ENCODE data around the gene SASH3.

GRCh38 chrX:129788527-129788926 lies 8.8 kb downstream of the SASH3 start:
- TF ChIP-seq MAFK (IDR thresholded peaks at IDR 0.05; ENCODE audit: partially characterized antibody), result no peak
- TF ChIP-seq POLR2A (IDR thresholded peaks at IDR 0.05; ENCODE audit: low read length), result no peak
- no peak for TF ChIP-seq TFCP2L1 (CRISPR knock-in tag; IDR thresholded peaks at IDR 0.05)
- no peak for TF ChIP-seq ZFP36 (IDR thresholded peaks at IDR 0.05; ENCODE audit: borderline replicate concordance, partially characterized antibody)
- TF ChIP-seq RAD21 (conservative IDR thresholded peaks at IDR 0.05 in 1 of 2, IDR thresholded peaks at IDR 0.05 in 1 of 2), result no peak
- no peak for TF ChIP-seq CTCF (IDR thresholded peaks at IDR 0.05)
- TF ChIP-seq REST (IDR thresholded peaks at IDR 0.05), result no peak
- TF ChIP-seq RFX5 (IDR thresholded peaks at IDR 0.05), result no peak
- no peak for TF ChIP-seq EP300 (IDR thresholded peaks at IDR 0.05)
- no peak for TF ChIP-seq BCL3 (IDR thresholded peaks at IDR 0.05)
- no peak for TF ChIP-seq USF2 (IDR thresholded peaks at IDR 0.05)
